ENCODE results near the gene SYCE1L.
"Not testable (repeated sequence)": the region's sequence is repeated elsewhere in the genome, so short reads cannot be mapped to it uniquely, and the experiment has no call there.

The SYCE1L gene

DNA sequence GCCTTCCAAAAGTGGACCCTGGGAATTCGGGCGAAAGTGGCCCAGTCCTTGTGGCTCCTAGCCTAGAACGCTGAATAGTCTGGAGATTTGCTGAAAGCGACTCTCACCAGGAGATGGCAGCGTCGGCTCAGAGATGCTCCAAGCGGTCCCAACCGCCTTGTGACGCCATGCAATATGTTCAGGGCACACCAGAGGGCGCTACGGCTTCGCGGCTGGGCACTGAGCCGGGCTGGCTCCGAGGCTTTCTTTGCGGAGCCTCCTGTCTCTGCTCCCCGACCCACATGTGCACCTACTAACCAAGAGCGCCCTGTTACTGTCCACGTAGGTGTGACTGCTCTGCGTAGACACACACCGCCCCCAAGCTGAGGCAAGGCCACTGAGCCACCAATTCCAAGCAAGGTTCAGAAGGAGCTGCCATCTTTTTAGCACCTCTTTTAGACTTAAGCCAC, 36.9 kb downstream of the SYCE1L start:
- H3K4me2 ChIP-seq (ENCODE audit: low read length, poor library complexity, severe bottlenecking), result peak overlapping the region; percentile 64
- no peak overlapping the region for H2AFZ ChIP-seq (ENCODE audit: low read depth, low read length)
- no peak overlapping the region for H3K23ac ChIP-seq (ENCODE audit: low read length in 2 of 2)
- H3K4ac ChIP-seq (ENCODE audit: low read depth in 1 of 2, low read length in 2 of 2), result no peak overlapping the region
- H3K36me3 ChIP-seq (ENCODE audit: control insufficient read depth in 1 of 2, insufficient read depth in 2 of 2, low read depth in 1 of 2, low read length in 2 of 2), result no peaks in the 10 kb centered on the region
- 2% methylated on average over 21 of the region's 21 CpGs for WGBS
- H2AK5ac ChIP-seq (ENCODE audit: low read length, severe bottlenecking), result no peak overlapping the region
- no peak overlapping the region for H2BK15ac ChIP-seq (ENCODE audit: low read depth, poor library complexity, severe bottlenecking)
- no peak overlapping the region for H2BK120ac ChIP-seq (ENCODE audit: low read depth, low read length)
- no peak overlapping the region for H2BK12ac ChIP-seq (ENCODE audit: low read length in 2 of 2)
- H3K79me1 ChIP-seq (replicated peaks; ENCODE audit: low read length, poor library complexity, severe bottlenecking), result no peaks in the 10 kb centered on the region
- no peak overlapping the region for H4K91ac ChIP-seq (ENCODE audit: low read length)
- H3K14ac ChIP-seq (ENCODE audit: low read length in 2 of 2), result no peak overlapping the region
- H4K8ac ChIP-seq (ENCODE audit: low read length), result no peak overlapping the region
- H3K4me1 ChIP-seq (ENCODE audit: control insufficient read depth, insufficient read depth, low read depth, low read length), result peaks cover 2% of the 10 kb centered on the region
- DNase-seq, result peak; percentile 77
- H3K9me3 ChIP-seq (ENCODE audit: control insufficient read depth, low read length), result no peaks in the 10 kb centered on the region
- peak overlapping the region; percentile 68 for H3K9ac ChIP-seq (ENCODE audit: low read length)
- peak overlapping the region in 1 of 2 experiments; percentile 63 for H3K4me3 ChIP-seq (ENCODE audit: insufficient read depth in 1 of 2, low read depth in 1 of 2, low read length in 2 of 2)
- no peak overlapping the region for H2BK5ac ChIP-seq (ENCODE audit: low read depth, low read length, poor library complexity, severe bottlenecking)
- H3K27me3 ChIP-seq (ENCODE audit: control insufficient read depth in 1 of 2, insufficient read depth in 1 of 2, low read length in 2 of 2), result no peaks in the 10 kb centered on the region
- no peak overlapping the region for H3K27ac ChIP-seq (ENCODE audit: low read length, poor library complexity, severe bottlenecking)
- H3K18ac ChIP-seq (ENCODE audit: low read depth in 1 of 2, low read length in 2 of 2), result peak overlapping the region in 1 of 2 experiments; percentile 64

DNA sequence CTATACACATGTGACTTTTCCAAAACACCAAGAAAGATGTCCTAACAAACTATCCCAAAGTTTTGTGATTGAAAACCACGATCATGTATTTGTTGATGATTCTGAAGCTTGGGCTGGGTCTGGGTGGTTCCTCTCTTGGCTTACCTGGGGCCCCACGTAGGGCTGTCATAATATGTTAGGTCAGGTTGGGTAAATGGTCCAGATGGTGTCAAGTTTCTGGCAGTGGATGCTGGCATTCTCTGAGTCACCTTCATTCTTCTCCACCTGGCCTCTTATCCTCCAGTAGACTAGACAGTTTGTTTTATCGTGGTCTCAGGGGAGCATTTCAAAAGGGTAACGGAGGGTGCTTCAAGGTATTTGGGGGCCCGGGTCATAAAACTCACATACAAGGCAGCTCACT, 39.4 kb downstream of the SYCE1L start:
- Histone ChIP-seq H4K8ac (ENCODE audit: low read length) (no peak overlapping the region), H2BK5ac (ENCODE audit: low read depth, low read length, poor library complexity, severe bottlenecking) (no peak overlapping the region), H3K4me3 (ENCODE audit: insufficient read depth in 1 of 2, low read depth in 1 of 2, low read length in 2 of 2) (no peak overlapping the region), H2BK120ac (ENCODE audit: low read depth, low read length) (no peak overlapping the region), H3K36me3 (ENCODE audit: control insufficient read depth in 1 of 2, insufficient read depth in 2 of 2, low read depth in 1 of 2, low read length in 2 of 2) (no peaks in the 10 kb centered on the region), H3K4ac (ENCODE audit: low read depth in 1 of 2, low read length in 2 of 2) (no peak overlapping the region), H3K9ac (ENCODE audit: low read length) (no peak overlapping the region), H2AK5ac (ENCODE audit: low read length, severe bottlenecking) (no peak overlapping the region), H3K27ac (ENCODE audit: low read length, poor library complexity, severe bottlenecking) (no peak overlapping the region), H3K27me3 (ENCODE audit: control insufficient read depth in 1 of 2, insufficient read depth in 1 of 2, low read length in 2 of 2) (no peaks in the 10 kb centered on the region), H2BK15ac (ENCODE audit: low read depth, poor library complexity, severe bottlenecking) (no peak overlapping the region), H3K9me3 (ENCODE audit: control insufficient read depth, low read length) (no peaks in the 10 kb centered on the region), H2BK12ac (ENCODE audit: low read length in 2 of 2) (no peak overlapping the region), H3K4me1 (ENCODE audit: control insufficient read depth, insufficient read depth, low read depth, low read length) (peaks cover 2% of the 10 kb centered on the region), H3K79me1 (replicated peaks; ENCODE audit: low read length, poor library complexity, severe bottlenecking) (no peaks in the 10 kb centered on the region), H4K91ac (ENCODE audit: low read length) (no peak overlapping the region), H2AFZ (ENCODE audit: low read depth, low read length) (no peak overlapping the region), H3K18ac (ENCODE audit: low read depth in 1 of 2, low read length in 2 of 2) (no peak overlapping the region), H3K14ac (ENCODE audit: low read length in 2 of 2) (no peak overlapping the region), H3K4me2 (ENCODE audit: low read length, poor library complexity, severe bottlenecking) (no peak overlapping the region), H3K23ac (ENCODE audit: low read length in 2 of 2) (no peak overlapping the region)
- 89% methylated on average over 5 of the region's 5 CpGs for WGBS
- no peak for DNase-seq

DNA sequence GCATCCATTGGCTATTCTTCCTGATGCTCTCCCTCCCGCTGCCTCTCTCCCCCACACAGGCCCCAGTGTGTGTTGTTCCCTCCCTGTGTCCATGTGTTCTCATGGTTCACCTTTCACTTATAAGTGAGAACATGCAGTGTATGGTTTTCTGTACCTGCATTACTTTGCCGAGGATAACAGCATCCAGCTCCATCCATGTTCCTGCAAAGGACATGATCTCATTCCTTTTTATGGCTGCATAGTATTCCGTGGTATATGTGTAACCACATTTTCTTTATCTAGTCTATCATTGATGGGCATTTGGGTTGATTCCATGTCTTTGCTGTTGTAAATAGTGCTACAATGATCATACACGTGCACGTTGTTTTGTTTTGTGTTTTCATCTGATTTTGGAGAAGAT, 43.3 kb downstream of the SYCE1L start:
- not testable (repeated sequence) for H2BK12ac ChIP-seq (ENCODE audit: low read length in 2 of 2); H3K4ac ChIP-seq (ENCODE audit: low read depth in 1 of 2, low read length in 2 of 2); H3K18ac ChIP-seq (ENCODE audit: low read depth in 1 of 2, low read length in 2 of 2); H3K14ac ChIP-seq (ENCODE audit: low read length in 2 of 2); H3K23ac ChIP-seq (ENCODE audit: low read length in 2 of 2); H3K79me1 ChIP-seq (replicated peaks; ENCODE audit: low read length, poor library complexity, severe bottlenecking); H3K27me3 ChIP-seq (ENCODE audit: control insufficient read depth in 1 of 2, insufficient read depth in 1 of 2, low read length in 2 of 2); H3K4me1 ChIP-seq (ENCODE audit: control insufficient read depth, insufficient read depth, low read depth, low read length); H3K27ac ChIP-seq (ENCODE audit: low read length, poor library complexity, severe bottlenecking); H3K36me3 ChIP-seq (ENCODE audit: control insufficient read depth in 1 of 2, insufficient read depth in 2 of 2, low read depth in 1 of 2, low read length in 2 of 2); H3K9me3 ChIP-seq (ENCODE audit: control insufficient read depth, low read length); DNase-seq; H2AK5ac ChIP-seq (ENCODE audit: low read length, severe bottlenecking); H3K9ac ChIP-seq (ENCODE audit: low read length); H4K91ac ChIP-seq (ENCODE audit: low read length); H2BK15ac ChIP-seq (ENCODE audit: low read depth, poor library complexity, severe bottlenecking); H2AFZ ChIP-seq (ENCODE audit: low read depth, low read length); H2BK5ac ChIP-seq (ENCODE audit: low read depth, low read length, poor library complexity, severe bottlenecking); H4K8ac ChIP-seq (ENCODE audit: low read length); H3K4me3 ChIP-seq (ENCODE audit: insufficient read depth in 1 of 2, low read depth in 1 of 2, low read length in 2 of 2); H2BK120ac ChIP-seq (ENCODE audit: low read depth, low read length); H3K4me2 ChIP-seq (ENCODE audit: low read length, poor library complexity, severe bottlenecking)
- 98% methylated on average over 5 of the region's 5 CpGs for WGBS

DNA sequence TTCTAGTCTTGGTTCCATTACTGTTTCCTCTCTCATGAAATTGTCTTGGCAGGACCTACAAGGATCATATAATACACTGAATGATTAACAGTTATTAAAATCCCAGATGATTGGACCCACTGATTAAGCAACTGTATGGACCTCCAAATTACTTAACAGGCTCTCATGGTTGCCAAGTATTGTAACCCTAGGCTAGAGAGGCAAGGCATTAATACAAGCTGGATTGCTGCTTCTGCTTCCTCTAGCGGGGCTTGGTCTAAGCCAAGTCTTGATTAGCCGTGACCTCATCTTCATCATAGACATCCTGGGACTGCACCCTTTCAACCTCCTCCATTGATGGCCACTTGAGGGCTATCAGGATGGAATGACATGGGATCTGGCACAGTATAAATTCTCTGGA, 46.9 kb downstream of the SYCE1L start:
- no peaks in the 10 kb centered on the region for H3K79me1 ChIP-seq (replicated peaks; ENCODE audit: low read length, poor library complexity, severe bottlenecking)
- no peak overlapping the region for H4K91ac ChIP-seq (ENCODE audit: low read length)
- no peak overlapping the region for H3K14ac ChIP-seq (ENCODE audit: low read length in 2 of 2)
- H4K8ac ChIP-seq (ENCODE audit: low read length), result no peak overlapping the region
- no peak overlapping the region for H3K27ac ChIP-seq (ENCODE audit: low read length, poor library complexity, severe bottlenecking)
- no peak overlapping the region for H3K18ac ChIP-seq (ENCODE audit: low read depth in 1 of 2, low read length in 2 of 2)
- H2AFZ ChIP-seq (ENCODE audit: low read depth, low read length), result no peak overlapping the region
- no peak overlapping the region for H3K4ac ChIP-seq (ENCODE audit: low read depth in 1 of 2, low read length in 2 of 2)
- H2BK15ac ChIP-seq (ENCODE audit: low read depth, poor library complexity, severe bottlenecking), result no peak overlapping the region
- H2AK5ac ChIP-seq (ENCODE audit: low read length, severe bottlenecking), result no peak overlapping the region
- H2BK12ac ChIP-seq (ENCODE audit: low read length in 2 of 2), result no peak overlapping the region
- WGBS, result 100% methylated on average over 2 of the region's 2 CpGs
- H3K23ac ChIP-seq (ENCODE audit: low read length in 2 of 2), result no peak overlapping the region
- no peak overlapping the region for H3K4me3 ChIP-seq (ENCODE audit: insufficient read depth in 1 of 2, low read depth in 1 of 2, low read length in 2 of 2)
- no peaks in the 10 kb centered on the region for H3K4me1 ChIP-seq (ENCODE audit: control insufficient read depth, insufficient read depth, low read depth, low read length)
- no peak for DNase-seq
- H3K4me2 ChIP-seq (ENCODE audit: low read length, poor library complexity, severe bottlenecking), result no peak overlapping the region
- H3K9ac ChIP-seq (ENCODE audit: low read length), result no peak overlapping the region
- no peak overlapping the region for H2BK5ac ChIP-seq (ENCODE audit: low read depth, low read length, poor library complexity, severe bottlenecking)
- H3K9me3 ChIP-seq (ENCODE audit: control insufficient read depth, low read length), result no peaks in the 10 kb centered on the region
- H3K27me3 ChIP-seq (ENCODE audit: control insufficient read depth in 1 of 2, insufficient read depth in 1 of 2, low read length in 2 of 2), result no peaks in the 10 kb centered on the region
- no peaks in the 10 kb centered on the region for H3K36me3 ChIP-seq (ENCODE audit: control insufficient read depth in 1 of 2, insufficient read depth in 2 of 2, low read depth in 1 of 2, low read length in 2 of 2)
- no peak overlapping the region for H2BK120ac ChIP-seq (ENCODE audit: low read depth, low read length)

Data from mesenchymal stem cell (in vitro differentiated cells and primary cell).